Urinary bladder (tissue), 2 donors: ENCODE data around the gene ACOD1. TPM values are rescaled to one million over a fixed set of nuclear protein-coding genes. Genes with fewer than 3 reads are reported as not detected.

Source experiments
- polyA plus RNA-seq: library from polyadenylated mRNA; stranded (reverse); fragments of 200-250 nt; gene quantifications from one replicate; pipeline ENCODE4 v1.2.3, GENCODE V29; 2013
- total RNA-seq: library from RNA; depleted of rRNA; stranded (reverse); fragments of >200 nt; gene quantifications from one replicate; pipeline ENCODE4 v1.2.3, GENCODE V29; 2014
- donor health status: healthy.

ACOD1 gene
- total and polyA plus RNA-seq, 2 donors, result not detected

Other genes starting within 250 kb of the ACOD1 start
- gene KCTD12, start 62.1 kb upstream of the ACOD1 start, total RNA-seq, result 383 TPM
- 59.7 TPM for gene KCTD12, start 62.1 kb upstream of the ACOD1 start, polyA plus RNA-seq
- 43.7 TPM for gene CLN5, start 43.6 kb downstream of the ACOD1 start, total RNA-seq
- 24.7 TPM for gene CLN5, start 43.6 kb downstream of the ACOD1 start, polyA plus RNA-seq
- gene FBXL3, start 78.6 kb downstream of the ACOD1 start, total RNA-seq, result 122 TPM
- 33.0 TPM for gene FBXL3, start 78.6 kb downstream of the ACOD1 start, polyA plus RNA-seq